Spleen (tissue), 11 donors: ENCODE data around the gene LOXHD1. TPM values are rescaled to one million over a fixed set of nuclear protein-coding genes. Genes with fewer than 3 reads are reported as not detected.

Source experiments
- DNase-seq: peaks from one replicate; pipeline ENCODE4 v3.0.0-alpha.2; 2020
- H3K27ac ChIP-seq, 8 donors: fragments of 200-600 bp; sonication (generic) in 7 of 8; 1 replicate in 4 of 8; 2 replicates in 4 of 8; pipeline versions ENCODE4 v1.5.0 to v1.8.0; 2016 to 2021; ENCODE audit warnings: inconsistent platforms in 4 of 8, mild to moderate bottlenecking in 4 of 8, moderate library complexity in 1 of 8
- H3K27me3 ChIP-seq, 7 donors: fragments of 200-600 bp; sonication (generic) in 6 of 7; replicated peaks in 1 of 7; 1 replicate in 4 of 7; 2 replicates in 3 of 7; pipeline versions ENCODE4 v1.5.0 to v1.8.0; 2016 to 2021; ENCODE audit warnings: inconsistent platforms in 3 of 7, mild to moderate bottlenecking in 1 of 7
- H3K36me3 ChIP-seq, 6 donors: fragments of 200-600 bp; sonication (generic) in 5 of 6; 1 replicate in 4 of 6; 2 replicates in 2 of 6; pipeline versions ENCODE4 v1.5.0 to v1.8.0; 2016 to 2021; ENCODE audit warnings: inconsistent platforms in 2 of 6
- H3K4me1 ChIP-seq, 6 donors: fragments of 200-600 bp; sonication (generic) in 5 of 6; 1 replicate in 3 of 6; 2 replicates in 3 of 6; pipeline versions ENCODE4 v1.5.0 to v1.8.0; 2016 to 2021; ENCODE audit warnings: inconsistent platforms in 3 of 6
- H3K4me3 ChIP-seq, 8 donors: fragments of 200-600 bp; sonication (generic) in 7 of 8; 1 replicate in 4 of 8; 2 replicates in 4 of 8; pipeline versions ENCODE4 v1.5.0 to v1.8.0; 2016 to 2021; ENCODE audit warnings: inconsistent platforms in 4 of 8, mild to moderate bottlenecking in 4 of 8, moderate library complexity in 2 of 8
- H3K9me3 ChIP-seq, 8 donors: fragments of 200-600 bp; sonication (generic) in 7 of 8; 1 replicate in 4 of 8; 2 replicates in 4 of 8; pipeline versions ENCODE4 v1.5.0 to v1.8.0; 2016 to 2021; ENCODE audit warnings: inconsistent platforms in 4 of 8
- CTCF ChIP-seq, 11 experiments: fragments of 200-600 bp in 7 of 11; fragments of 450-650 bp in 4 of 11; sonication (generic) in 4 of 11; IDR thresholded peaks in 8 of 11; conservative IDR thresholded peaks in 3 of 11; 1 replicate in 7 of 11; 2 replicates in 4 of 11; pipeline versions ENCODE4 v1.4.0 to v1.8.0; 2016 to 2021; ENCODE audit warnings: antibody characterized with exemption in 11 of 11, inconsistent platforms in 4 of 11, mild to moderate bottlenecking in 1 of 11
- POLR2A ChIP-seq, 3 donors: fragments of 450-650 bp; IDR thresholded peaks; one replicate each; pipeline ENCODE4 v1.5.1; 2017; ENCODE audit warnings: antibody characterized with exemption in 3 of 3, mild to moderate bottlenecking in 1 of 3
- POLR2AphosphoS5 ChIP-seq, 3 donors: sonication (generic); formaldehyde crosslinking; IDR thresholded peaks; one replicate each; pipeline ENCODE4 v1.5.1; 2017; ENCODE audit warnings: antibody characterized with exemption in 3 of 3
- WGBS, 5 donors: extraction: QIAGEN DNeasy Blood & Tissue Kit in 3 of 5; methylation state at CpG; one replicate each; pipeline versions ENCODE4 v1.1.5 to v1.1.7; 2013 to 2018; 5-methylcytosine and 5-hydroxymethylcytosine counted together
- intact Hi-C: fragments of 100-400 bp; cut with DNase I; formaldehyde crosslinking; loops from one replicate; pipeline ENCODE4 v1.15.0; 2023; ENCODE audit warnings: low total_unique reads
- polyA plus RNA-seq, 3 donors: library from polyadenylated mRNA; stranded (reverse); fragments of 200-250 nt; gene quantifications; one replicate each; pipeline ENCODE4 v1.2.1, GENCODE V29; 2013
- total RNA-seq, 7 donors: library from RNA; depleted of rRNA in 3 of 7; stranded (reverse); fragments of >200 nt in 3 of 7; fragmentation: NEBNext Ultra II Directional in 4 of 7; extraction: Animal tissue kit (Norgen Biotek cat#: 25700) in 4 of 7; gene quantifications; one replicate each; pipeline versions ENCODE4 v1.1.0 to v1.2.1, GENCODE V29; 2016 to 2021
- donor health status: healthy with polysubstance abuse.
- donor health status: DM: no; HTN: no; CAD: no; lungs with moderate emphysema.
- donor health status: DM: no; HTN: no; CAD: no.
- donor health status: Bipolar disorder and iron deficiency.
- donor health status: healthy.
- donor health status: DM: no; HTN: no; CAD: no.
- donor health status: DM: yes; HTN: yes; CAD: no.

The LOXHD1 gene
- total and polyA plus RNA-seq, 10 donors = 0.09 to 6.0 (median 2.1) TPM

GRCh38 chr18:46663539-46663938 is 6.5 kb upstream of the LOXHD1 start:
- Histone ChIP-seq H3K9me3 (no peaks in the 10 kb centered on the region), H3K4me3 (no peak overlapping the region), H3K27me3 (no peaks in the 10 kb centered on the region), H3K27ac (no peak overlapping the region), H3K4me1 (no peaks in the 10 kb centered on the region), H3K36me3 (no peaks in the 10 kb centered on the region)
- TF ChIP-seq POLR2AphosphoS5 (IDR thresholded peaks at IDR 0.05) (no peak), CTCF (IDR thresholded peaks at IDR 0.05 in 8 of 11, conservative IDR thresholded peaks at IDR 0.05 in 3 of 11) (no peak), POLR2A (IDR thresholded peaks at IDR 0.05) (no peak)
- intact Hi-C loops = no loop called here
- WGBS, 5 donors = 84 to 100% (median 93%) methylated on average over 1 of the region's 1 CpG
- no peak for DNase-seq

- H3K27me3 ChIP-seq = no peaks in the 10 kb centered on the region
- H3K9me3 ChIP-seq = no peaks in the 10 kb centered on the region
- H3K4me3 ChIP-seq = no peak overlapping the region
- TF ChIP-seq POLR2AphosphoS5 (IDR thresholded peaks at IDR 0.05) (no peak), CTCF (IDR thresholded peaks at IDR 0.05 in 8 of 11, conservative IDR thresholded peaks at IDR 0.05 in 3 of 11) (no peak), POLR2A (IDR thresholded peaks at IDR 0.05) (no peak)
- 73 to 86% (median 79%) methylated on average over 9 of the region's 9 CpGs for WGBS, 5 donors
- no peaks in the 10 kb centered on the region for H3K36me3 ChIP-seq
- no peak overlapping the region for H3K27ac ChIP-seq
- H3K4me1 ChIP-seq = peaks cover 0 to 5% (median 2%) of the 10 kb centered on the region in 6 donors
- intact Hi-C loops = no loop called here
- DNase-seq = peak; percentile 60
These were observed 4.1 kb upstream of the LOXHD1 start for GRCh38 chr18:46660957-46661749.

- no peak for TF ChIP-seq CTCF (IDR thresholded peaks at IDR 0.05 in 8 of 11, conservative IDR thresholded peaks at IDR 0.05 in 3 of 11)
- H3K36me3 ChIP-seq = no peaks in the 10 kb centered on the region
- no peaks in the 10 kb centered on the region for H3K27me3 ChIP-seq
- no peak for DNase-seq
- intact Hi-C loops = loop anchor here (5.0 to 10.0 kb wide), 4 partner anchors 105 to 512 kb away; a partner anchor contains a TSS
- 86 to 95% (median 90%) methylated on average over 3 of the region's 3 CpGs for WGBS, 5 donors
- H3K4me1 ChIP-seq = peaks cover 0 to 5% (median 2%) of the 10 kb centered on the region in 6 donors
- no peak overlapping the region for H3K27ac ChIP-seq
- H3K4me3 ChIP-seq = no peak overlapping the region
- no peaks in the 10 kb centered on the region for H3K9me3 ChIP-seq
These were observed 2.5 kb upstream of the LOXHD1 start for GRCh38 chr18:46659484-46659883.

- intact Hi-C loops = loop anchor here (5.0 to 10.0 kb wide), 4 partner anchors 102 to 509 kb away; a partner anchor contains a TSS
- Histone ChIP-seq H3K27ac (no peak overlapping the region), H3K27me3 (no peaks in the 10 kb centered on the region), H3K4me1 (peaks cover 0 to 5% (median 2%) of the 10 kb centered on the region in 6 donors), H3K9me3 (no peaks in the 10 kb centered on the region), H3K36me3 (no peaks in the 10 kb centered on the region), H3K4me3 (no peak overlapping the region)
- 82 to 89% (median 85%) methylated on average over 26 to 27 of the region's 27 CpGs for WGBS, 5 donors
- TF ChIP-seq POLR2AphosphoS5 (IDR thresholded peaks at IDR 0.05) (no peak), CTCF (IDR thresholded peaks at IDR 0.05 in 8 of 11, conservative IDR thresholded peaks at IDR 0.05 in 3 of 11) (no peak), POLR2A (IDR thresholded peaks at IDR 0.05) (no peak)
- DNase-seq = peak; percentile 65
These were observed 500 bp downstream of the LOXHD1 start for GRCh38 chr18:46656326-46657114.
